Activated CD8-positive, alpha-beta memory T cell treated with anti-CD3 and anti-CD28 coated beads for 4 hours (primary cell): ENCODE measurements around the gene CRB1.
"Not testable (repeated sequence)": the region's sequence is repeated elsewhere in the genome, so short reads cannot be mapped to it uniquely, and the experiment has no call there.

Experiments
- DNase-seq, 2 donors: peaks; one replicate each; pipeline ENCODE4 v3.0.0-alpha.2; 2020; ENCODE audit warnings: low read depth in 2 of 2

The CRB1 gene

DNA sequence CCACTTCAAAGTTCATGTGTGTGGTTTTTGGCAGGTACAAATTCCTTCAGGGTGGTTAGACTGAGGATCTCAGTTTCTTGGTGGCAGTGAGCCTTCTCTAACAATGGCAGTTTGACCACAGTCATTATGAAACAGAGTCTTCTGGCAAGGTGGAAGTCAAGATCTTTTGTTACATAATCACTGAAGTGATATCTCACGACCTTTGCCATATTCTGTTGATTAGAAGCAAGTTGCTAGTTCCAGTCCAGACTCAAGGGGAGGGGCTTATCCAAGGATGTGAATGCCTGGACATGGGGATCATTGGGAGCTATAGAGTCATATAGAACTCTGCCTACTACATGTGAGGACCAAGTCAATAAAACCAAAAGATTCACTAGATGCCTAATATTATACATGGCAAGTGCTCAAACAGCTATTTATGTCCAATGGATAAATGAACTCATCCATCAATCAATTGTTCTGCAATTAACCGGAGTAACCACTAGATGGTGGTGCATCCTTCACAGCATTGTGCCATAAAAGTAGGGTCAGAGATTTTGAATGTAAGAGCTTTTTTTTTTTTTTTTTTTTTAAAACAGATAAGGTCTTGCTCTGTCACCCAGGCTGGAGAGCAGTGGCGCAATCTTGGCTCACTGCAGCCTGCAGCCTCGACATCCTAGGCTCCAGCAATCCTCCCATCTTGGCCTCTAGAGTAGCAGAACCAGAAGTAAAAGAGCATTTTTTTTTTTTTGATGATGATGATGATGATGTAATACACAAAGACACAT is 131.9 kb downstream of the CRB1 start:
- DNase-seq = no peak

DNA sequence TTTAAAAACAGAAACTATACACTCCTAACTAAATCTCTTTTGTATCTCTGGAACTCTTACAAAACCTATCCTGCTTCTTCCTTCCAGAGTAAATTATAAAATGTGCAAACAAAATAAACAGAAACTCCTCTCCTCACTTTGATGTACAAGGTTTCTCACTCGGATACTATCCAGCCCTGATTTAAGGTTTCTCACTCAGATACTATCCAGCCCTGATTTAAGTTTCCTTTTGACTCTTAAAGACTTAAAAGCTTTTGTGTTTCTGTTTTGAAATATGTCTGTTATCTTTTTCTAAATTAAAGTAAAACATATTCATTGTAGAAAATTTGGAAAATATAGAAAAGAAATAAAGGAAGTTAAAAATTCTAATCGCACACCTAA is 132.5 kb downstream of the CRB1 start:
- no peak for DNase-seq

DNA sequence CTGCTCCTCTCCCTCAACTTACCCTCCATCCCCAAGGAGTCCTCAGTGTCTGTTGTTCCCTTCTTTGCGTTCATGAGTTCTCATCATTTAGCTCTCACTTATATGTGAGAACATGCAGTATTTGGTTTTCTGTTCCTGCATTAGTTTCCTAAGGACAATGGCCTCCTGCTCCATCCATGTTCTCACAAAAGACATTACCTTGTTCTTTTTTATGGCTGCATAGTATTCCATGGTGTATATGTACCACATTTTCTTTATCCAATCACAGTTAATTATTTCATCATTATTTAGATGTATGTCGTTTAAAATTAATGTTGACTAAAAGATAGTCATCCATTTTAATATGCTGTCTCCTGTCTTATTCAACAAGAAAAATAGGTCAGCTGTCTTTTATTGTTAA is 134.1 kb downstream of the CRB1 start:
- DNase-seq = no peak

DNA sequence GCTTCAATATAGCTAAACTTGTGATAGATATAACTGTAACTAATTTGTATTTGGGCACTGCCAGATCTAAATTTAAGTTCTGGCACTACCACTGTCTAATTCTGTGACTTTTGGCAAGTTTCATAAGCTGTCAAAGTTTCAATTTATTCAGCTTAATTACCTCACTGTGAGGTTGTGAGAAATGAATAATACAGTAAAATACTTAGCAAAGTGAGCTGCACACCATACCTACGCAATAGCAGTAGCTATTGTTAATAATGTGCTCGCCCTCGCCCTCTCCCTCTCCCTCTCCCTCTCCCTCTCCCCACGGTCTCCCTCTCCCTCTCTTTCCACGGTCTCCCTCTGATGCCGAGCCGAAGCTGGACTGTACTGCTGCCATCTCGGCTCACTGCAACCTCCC is 136.7 kb downstream of the CRB1 start:
- not testable (repeated sequence) for DNase-seq

DNA sequence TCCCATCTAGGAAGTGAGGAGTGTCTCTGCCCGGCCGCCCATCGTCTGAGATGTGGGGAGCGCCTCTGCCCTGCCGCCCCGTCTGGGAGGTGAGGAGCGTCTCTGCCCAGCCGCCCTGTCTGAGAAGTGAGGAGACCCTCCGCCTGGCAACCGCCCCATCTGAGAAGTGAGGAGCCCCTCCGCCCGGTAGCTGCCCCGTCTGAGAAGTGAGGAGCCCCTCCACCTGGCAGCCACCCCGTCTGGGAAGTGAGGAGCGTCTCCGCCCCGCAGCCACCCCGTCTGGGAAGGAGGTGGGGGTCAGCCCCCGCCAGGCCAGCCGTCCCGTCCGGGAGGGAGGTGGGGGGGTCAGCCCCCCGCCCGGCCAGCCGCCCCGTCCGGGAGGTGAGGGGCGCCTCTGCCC is 137.6 kb downstream of the CRB1 start:
- not testable (repeated sequence) for DNase-seq

DNA sequence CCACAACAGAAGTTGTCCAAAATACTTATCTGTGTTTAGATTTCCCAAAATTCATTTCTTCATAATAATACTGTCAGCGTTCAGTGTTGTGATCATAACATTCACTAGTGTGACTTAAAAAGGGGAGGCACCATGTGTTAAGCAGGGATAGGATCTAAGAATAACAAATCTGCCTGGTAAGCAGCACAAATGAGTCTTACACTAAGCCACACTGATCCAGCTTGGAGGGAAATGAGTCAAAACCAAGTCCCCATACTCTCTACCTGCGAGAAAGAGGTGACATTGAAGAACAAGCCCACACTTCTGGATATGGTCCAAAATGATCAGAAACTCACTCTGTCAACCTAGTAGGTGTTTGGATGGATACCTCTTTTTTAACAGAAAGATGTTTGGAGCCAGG is 145.5 kb downstream of the CRB1 start:
- no peak for DNase-seq

DNA sequence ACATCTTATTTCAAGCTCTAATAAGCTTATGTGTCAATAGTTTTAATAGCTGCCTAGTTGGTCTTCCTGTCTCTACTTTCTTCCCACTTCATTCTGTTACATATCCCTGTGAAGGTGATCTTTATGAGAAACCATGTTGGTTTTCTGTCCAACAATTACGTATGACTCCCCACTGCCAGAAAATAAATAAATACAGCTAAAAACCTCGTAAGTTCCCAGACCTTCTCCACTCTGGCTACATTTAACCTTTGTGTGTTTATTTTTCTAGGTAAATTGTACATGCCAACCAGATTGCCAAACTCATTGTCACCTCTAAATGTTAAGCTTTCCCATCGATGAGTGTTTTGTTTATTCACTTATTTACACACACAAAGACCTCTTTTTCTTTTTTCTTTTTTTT is 147.2 kb downstream of the CRB1 start:
- no peak for DNase-seq

DNA sequence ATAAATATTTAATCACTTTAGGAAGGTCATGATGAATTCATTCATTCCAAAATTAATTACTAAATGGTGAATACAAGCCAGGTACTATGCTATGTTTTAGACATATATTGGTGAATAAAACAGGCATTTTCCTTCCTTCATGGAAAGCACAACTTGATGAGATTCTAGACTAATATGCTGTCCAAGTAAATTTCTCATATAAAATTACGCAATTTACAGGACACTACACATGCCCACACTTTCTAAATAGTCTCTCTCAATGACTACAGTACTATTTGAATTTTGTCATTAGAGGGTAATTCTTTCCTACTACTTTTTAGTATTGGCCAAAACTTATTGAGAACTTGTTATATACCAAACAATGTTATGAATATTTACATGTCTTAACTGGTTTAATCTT is 150.6 kb downstream of the CRB1 start:
- DNase-seq = no peak

DNA sequence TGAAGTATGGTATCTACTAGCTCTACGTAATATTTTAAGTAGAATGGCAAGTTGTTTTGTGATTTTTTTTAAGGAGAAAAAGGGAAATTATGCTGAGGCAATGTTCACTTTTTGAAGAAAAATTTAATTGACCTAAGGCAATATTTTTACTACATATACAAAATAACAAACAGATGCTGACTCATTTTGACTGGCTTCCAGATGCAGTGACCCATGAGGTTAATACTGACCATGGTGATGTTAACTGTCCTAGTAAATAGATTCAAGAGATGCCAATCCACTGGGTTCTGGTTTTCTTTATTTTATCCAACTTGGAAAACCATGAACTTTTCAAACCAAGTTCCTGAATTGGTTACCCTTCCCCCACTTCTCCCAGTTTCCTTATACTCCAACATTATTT is 154.9 kb downstream of the CRB1 start:
- DNase-seq = no peak

DNA sequence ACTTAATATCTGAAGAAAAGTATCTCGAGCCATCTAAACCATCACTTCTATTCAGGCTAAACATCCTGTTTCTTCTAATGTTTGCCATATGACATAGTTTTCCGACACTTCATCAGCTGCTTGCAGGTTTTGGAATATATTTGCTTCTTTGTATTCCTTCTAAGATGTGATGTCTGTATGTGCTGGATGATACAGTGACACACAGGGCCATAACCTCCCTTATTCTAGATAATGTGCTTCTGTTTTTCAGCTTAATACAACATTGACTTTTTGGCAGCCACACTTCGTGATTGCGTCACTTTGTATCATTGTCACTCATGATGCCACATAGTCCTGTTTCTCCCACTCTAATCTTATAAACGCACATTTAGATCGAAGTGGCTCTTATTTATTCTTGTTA is 156.3 kb downstream of the CRB1 start:
- DNase-seq = no peak

DNA sequence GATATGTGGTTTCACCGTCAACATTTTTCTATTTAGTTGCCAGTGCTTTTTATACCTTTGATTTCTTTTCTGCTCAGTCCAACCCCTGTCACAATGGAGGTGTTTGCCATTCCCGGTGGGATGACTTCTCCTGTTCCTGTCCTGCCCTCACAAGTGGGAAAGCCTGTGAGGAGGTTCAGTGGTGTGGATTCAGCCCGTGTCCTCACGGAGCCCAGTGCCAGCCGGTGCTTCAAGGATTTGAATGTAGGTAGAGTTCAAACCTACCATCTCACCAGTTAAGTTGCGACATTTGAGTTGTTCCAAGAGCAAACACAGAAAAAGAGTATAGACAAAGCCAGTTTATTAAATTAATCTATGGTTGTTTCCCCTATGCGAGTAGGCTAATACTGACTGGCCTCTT is 161.3 kb downstream of the CRB1 start:
- no peak for DNase-seq

DNA sequence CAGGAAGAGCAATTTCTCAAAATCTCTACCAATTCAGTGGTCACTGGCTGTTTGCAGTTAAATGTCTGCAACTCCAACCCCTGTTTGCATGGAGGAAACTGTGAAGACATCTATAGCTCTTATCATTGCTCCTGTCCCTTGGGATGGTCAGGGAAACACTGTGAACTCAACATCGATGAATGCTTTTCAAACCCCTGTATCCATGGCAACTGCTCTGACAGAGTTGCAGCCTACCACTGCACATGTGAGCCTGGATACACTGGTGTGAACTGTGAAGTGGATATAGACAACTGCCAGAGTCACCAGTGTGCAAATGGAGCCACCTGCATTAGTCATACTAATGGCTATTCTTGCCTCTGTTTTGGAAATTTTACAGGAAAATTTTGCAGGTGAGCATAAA is 167.2 kb downstream of the CRB1 start:
- DNase-seq = no peak

DNA sequence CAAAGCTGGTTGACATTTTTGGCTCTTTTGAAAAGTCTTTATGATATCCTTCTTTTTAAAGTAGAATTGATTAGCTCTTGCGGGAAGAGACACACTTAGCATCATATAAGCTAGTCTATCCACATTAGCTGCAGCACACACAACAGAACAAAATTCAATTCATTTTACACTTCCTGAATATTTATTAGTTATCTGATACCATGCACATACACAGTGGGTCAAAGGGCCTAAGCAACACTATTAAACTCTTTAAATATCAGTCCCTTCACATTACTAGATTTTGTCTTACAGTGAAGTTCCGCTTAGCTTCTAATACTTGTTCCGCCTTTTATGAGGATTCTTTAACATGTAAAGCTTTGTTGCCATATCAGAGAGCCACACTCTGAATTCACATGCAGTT is 169.5 kb downstream of the CRB1 start:
- no peak for DNase-seq

DNA sequence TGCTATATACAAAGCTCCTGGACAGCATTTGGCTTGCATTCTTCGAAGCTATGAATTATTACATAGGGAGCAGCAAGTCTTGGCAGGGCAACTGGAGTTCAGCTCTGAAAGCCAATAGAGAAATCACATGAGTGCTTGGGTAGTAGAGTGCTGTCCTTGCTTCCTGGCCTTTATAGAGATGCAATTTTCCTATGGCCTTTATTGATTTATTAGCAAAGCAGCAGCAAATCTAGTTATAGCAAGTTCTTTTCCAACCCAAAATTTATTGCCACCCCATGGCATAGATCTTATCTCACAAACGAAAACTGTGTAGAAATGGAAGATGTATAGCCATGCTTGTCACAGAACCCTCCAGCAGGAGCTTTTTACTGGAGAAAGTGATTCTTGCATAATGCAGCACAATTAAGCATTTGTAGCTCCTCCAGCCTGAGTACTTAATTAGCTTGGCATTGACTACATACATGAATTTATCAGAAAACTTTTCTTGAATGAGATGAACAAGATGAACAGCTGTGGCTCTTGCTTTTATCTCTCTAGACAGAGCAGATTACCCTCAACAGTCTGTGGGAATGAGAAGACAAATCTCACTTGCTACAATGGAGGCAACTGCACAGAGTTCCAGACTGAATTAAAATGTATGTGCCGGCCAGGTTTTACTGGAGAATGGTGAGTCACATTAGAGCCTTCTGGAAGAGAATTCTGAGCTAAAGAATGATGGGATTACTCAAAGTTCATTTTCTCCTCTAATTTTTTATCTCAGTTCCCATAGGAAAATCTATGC is 170.1 kb downstream of the CRB1 start:
- DNase-seq = no peak

DNA sequence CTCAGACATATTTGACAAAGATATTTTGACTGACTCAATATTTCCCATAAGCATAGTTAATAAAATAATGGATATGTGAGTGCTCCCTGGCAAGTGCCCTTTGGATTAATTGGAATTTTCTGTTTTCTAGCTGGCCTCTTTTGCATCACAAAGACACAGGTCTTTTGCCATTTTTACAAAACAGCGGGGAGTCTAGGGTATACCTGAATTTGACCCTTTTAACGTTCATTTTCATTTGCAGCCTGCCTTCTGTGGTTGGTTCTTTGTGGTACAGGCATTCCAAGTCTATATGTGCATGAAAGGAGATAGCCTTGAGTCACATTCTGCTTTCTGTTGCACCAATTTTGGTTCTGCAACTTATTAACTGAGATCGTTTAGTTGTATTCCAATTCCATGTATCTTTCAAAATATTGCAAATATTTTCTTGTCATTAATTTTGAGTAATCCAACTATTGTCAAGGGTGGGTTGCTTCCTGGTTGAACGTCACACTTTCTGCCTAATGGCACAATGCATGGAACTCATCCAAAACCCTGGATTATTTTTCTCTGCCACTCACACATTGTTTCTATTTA is 171.7 kb downstream of the CRB1 start:
- DNase-seq = no peak

DNA sequence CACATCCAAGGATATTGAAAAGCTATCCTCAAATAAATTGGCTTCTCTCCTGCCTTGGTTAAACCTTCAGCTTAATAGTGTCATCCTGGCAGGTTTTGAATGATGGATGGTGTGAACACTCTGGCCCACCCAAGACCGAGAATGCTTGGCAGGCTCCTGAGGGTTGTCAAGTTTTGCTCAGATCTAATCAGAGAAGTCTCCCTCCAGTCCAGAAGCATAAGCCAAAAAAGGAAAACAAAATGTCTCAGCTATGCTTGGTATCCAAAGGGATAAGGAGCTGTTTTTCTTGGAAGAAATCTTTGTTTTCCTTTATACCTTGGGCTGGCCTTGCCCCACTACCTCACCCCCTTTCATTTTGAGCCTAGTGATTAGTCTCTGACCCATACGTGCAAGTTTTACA is 172.7 kb downstream of the CRB1 start:
- no peak for DNase-seq

DNA sequence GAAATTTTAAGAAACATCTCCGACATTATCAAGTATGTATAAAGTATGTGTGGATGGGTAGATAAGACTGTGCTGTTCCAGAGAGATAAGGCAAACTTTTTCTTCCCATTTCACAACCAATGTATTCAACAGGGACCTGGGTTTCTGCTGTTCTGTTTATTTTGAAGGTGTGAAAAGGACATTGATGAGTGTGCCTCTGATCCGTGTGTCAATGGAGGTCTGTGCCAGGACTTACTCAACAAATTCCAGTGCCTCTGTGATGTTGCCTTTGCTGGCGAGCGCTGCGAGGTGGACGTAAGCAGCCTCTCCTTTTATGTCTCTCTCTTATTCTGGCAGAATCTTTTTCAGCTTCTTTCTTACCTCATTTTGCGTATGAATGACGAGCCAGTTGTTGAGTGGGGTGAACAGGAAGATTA is 174.0 kb downstream of the CRB1 start:
- DNase-seq = no peak

DNA sequence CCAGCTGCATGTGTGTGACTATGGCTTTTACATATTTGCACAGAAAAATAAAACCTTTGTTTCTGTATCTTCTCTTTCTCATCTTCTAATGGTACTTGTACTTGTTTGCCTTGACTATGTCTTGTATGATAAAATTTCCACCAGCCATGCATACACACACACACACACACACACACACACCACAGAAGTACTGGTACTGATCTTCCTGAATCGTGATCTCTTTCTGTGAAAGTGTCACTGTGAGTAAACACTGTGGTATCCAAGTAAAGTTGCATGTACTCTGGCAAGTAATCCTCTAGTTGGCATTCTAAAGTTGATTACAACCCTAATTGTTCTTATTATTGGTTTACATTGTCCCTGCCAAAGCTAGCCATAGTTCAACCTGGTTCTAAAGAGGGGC is 176.7 kb downstream of the CRB1 start:
- DNase-seq = no peak

DNA sequence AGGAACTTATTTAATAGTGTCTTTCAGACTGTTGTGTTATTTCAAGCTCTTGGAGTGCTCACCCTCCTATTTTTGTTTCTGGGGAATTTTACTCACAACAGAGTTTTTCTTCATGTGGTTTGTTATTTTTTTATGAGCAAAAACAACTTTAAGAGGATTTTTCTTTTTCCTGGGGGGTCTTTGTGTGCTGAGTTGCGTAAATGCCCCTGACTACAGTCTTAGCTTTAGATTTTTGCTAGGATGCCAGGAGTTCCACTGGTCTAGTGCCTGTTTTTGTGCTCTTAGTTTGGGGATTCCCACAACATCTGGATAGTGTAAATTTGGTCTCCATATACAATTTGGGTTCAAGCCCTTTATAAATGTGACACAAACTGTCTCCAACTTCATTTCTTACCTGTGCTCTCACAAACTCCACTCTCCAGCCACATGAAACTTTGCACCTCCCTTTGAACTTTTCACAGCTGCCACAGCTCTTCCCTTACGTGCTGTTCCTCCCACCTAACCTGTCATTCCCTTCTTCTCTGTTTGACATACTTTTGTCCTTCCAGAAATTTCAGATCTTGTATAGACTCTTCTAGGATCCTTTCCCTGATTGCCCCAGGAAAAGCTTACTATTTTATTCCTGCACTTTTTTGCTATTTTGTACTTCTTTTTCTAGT is 180.2 kb downstream of the CRB1 start:
- DNase-seq = no peak

DNA sequence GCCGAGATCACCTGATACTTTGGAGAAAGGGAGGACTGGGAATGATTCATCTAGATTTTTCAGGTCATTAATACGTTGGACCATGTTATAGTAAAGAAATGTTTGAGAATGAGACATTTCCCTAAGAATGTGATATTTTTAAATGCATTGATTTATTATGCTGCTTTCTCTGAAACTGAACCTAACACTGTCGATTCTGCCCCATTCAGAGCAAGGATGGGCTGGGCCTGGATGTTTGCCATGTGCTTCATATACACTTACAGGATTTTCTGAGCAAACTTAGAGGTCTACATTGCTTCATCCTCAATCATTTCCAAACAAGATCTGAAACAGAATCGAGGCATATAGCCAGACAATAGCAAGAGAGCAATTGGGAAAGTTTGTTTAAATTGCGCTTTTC is 183.3 kb downstream of the CRB1 start:
- DNase-seq = no peak

DNA sequence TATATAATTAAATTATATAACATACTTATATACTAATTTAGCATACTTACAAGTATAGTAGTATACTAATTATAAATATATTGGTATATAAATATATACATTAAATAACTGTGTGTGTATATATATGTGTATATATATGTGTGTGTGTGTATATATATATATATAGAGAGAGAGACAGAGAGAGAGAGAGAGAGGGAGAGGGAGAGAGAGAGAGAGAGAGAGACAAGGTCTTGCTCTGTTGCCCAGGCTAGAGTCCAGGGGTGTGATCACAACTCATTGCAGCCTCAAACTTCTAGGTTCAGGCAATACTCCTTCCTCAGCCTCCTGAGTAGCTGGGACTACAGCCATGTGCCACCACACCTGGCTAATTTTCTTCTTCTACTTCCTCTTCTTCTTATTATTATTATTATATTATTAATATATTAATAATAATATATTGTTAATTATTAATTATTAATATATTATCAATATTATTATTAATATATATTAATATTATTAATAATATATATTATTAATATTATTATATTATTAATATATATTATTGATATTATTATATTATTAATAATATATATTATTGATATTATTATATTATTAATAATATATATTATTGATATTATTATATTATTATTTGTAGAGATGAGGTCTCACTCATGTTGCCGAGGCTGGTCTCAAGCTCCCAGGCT is 185.5 kb downstream of the CRB1 start:
- no peak for DNase-seq

DNA sequence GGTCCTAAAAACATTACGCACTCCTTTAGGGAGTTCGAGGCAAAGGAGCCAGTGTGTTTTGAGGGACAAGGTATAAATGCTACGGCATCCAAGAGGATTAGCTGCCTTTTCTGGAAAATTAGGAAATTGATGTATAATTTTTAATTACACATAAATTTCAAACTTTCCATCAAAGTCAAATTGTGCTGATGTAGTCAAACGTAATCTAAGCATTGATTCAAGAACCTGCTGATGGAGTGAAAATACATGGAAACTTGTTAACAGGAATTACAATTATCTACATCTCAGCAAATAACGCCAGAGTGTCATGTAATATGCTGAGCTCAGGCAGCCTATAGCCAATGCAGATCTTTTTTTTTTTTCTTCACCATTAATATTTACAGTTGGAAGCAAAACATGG is 194.5 kb downstream of the CRB1 start:
- DNase-seq = no peak
